H9 (cell line): ENCODE results near the gene BBC3. TPM values are rescaled to one million over a fixed set of nuclear protein-coding genes. Genes with fewer than 3 reads are reported as not detected.

Experiments
- DNase-seq: peaks from one replicate; pipeline ENCODE4 v3.0.0-alpha.2; 2017
- H2AFZ ChIP-seq: one replicate; pipeline ENCODE4 v1.6.1; 2013; ENCODE audit warnings: mild to moderate bottlenecking, low read length, control low read depth, moderate library complexity
- H2AK5ac ChIP-seq: 2 replicates; pipeline ENCODE4 v1.6.1; 2013; ENCODE audit warnings: low read length, control low read depth, mixed read lengths; ENCODE audit not compliant: insufficient read length
- H2BK120ac ChIP-seq: one replicate; pipeline ENCODE4 v1.6.1; 2013; ENCODE audit warnings: low read depth, mild to moderate bottlenecking, low read length, control low read depth, inconsistent platforms; ENCODE audit not compliant: poor library complexity, severe bottlenecking
- H2BK12ac ChIP-seq: 2 replicates; pipeline ENCODE4 v1.6.1; 2013; ENCODE audit warnings: low read length, control low read depth, mixed read lengths, low read depth; ENCODE audit not compliant: insufficient read length
- H2BK15ac ChIP-seq: 2 replicates; pipeline ENCODE4 v1.6.1; 2013; ENCODE audit warnings: low read depth, low read length, control low read depth
- H2BK20ac ChIP-seq: one replicate; pipeline ENCODE4 v1.6.1; 2013; ENCODE audit warnings: low read depth, mild to moderate bottlenecking, low read length, control low read depth, inconsistent platforms; ENCODE audit not compliant: poor library complexity, severe bottlenecking
- H2BK5ac ChIP-seq: 2 replicates; pipeline ENCODE4 v1.6.1; 2013; ENCODE audit warnings: low read length, control low read depth, mixed read lengths; ENCODE audit not compliant: insufficient read length
- H3K14ac ChIP-seq: 2 replicates; pipeline ENCODE4 v1.6.1; 2013; ENCODE audit warnings: low read length, control low read depth; ENCODE audit not compliant: insufficient read depth
- H3K18ac ChIP-seq: 2 replicates; pipeline ENCODE4 v1.6.1; 2013; ENCODE audit warnings: low read depth, mild to moderate bottlenecking, mixed read lengths, low read length, control low read depth; ENCODE audit not compliant: insufficient read length
- H3K23ac ChIP-seq: 2 replicates; pipeline ENCODE4 v1.6.1; 2013; ENCODE audit warnings: low read length, control low read depth, mixed read lengths, low read depth; ENCODE audit not compliant: insufficient read length
- H3K23me2 ChIP-seq: 2 replicates; pipeline ENCODE4 v1.6.1; 2013; ENCODE audit warnings: low read depth, mild to moderate bottlenecking, mixed read lengths, low read length, control low read depth; ENCODE audit not compliant: insufficient read length, poor library complexity, severe bottlenecking
- H3K27ac ChIP-seq: 2 replicates; pipeline ENCODE4 v1.5.1; 2013; ENCODE audit warnings: low read length, control low read depth, mixed read lengths, low read depth; ENCODE audit not compliant: insufficient read length
- H3K27me3 ChIP-seq: 2 replicates; pipeline ENCODE4 v1.6.1; 2013; ENCODE audit warnings: low read length, control low read depth, inconsistent platforms; ENCODE audit not compliant: insufficient read depth
- H3K4ac ChIP-seq: 2 replicates; pipeline ENCODE4 v1.6.1; 2013; ENCODE audit warnings: low read depth, mild to moderate bottlenecking, control low read depth, inconsistent platforms, low read length, moderate library complexity
- H3K4me1 ChIP-seq: 2 replicates; pipeline ENCODE4 v1.6.1; 2013; ENCODE audit warnings: low read length, control low read depth, inconsistent platforms; ENCODE audit not compliant: insufficient read depth
- H3K4me2 ChIP-seq: 2 replicates; pipeline ENCODE4 v1.6.1; 2013; ENCODE audit warnings: low read length, control low read depth, mixed read lengths; ENCODE audit not compliant: insufficient read length, insufficient read depth
- H3K56ac ChIP-seq: 2 replicates; pipeline ENCODE4 v1.6.1; 2013; ENCODE audit warnings: low read depth, mild to moderate bottlenecking, mixed read lengths, low read length, control low read depth; ENCODE audit not compliant: insufficient read length
- H3K79me1 ChIP-seq: 2 replicates; pipeline ENCODE4 v1.6.1; 2013; ENCODE audit warnings: low read depth, mild to moderate bottlenecking, moderate library complexity, low read length, control low read depth, inconsistent platforms; ENCODE audit not compliant: insufficient read depth, poor library complexity, severe bottlenecking
- H3K79me2 ChIP-seq: 2 replicates; pipeline ENCODE4 v1.6.1; 2013; ENCODE audit warnings: low read length, control low read depth, inconsistent platforms; ENCODE audit not compliant: insufficient read depth
- H3K9ac ChIP-seq: 2 replicates; pipeline ENCODE4 v1.6.1; 2013; ENCODE audit warnings: low read length, control low read depth, mixed read lengths; ENCODE audit not compliant: insufficient read length; ENCODE audit errors: extremely low read depth
- H3K9me3 ChIP-seq: one replicate; pipeline ENCODE4 v1.6.1; 2013; ENCODE audit warnings: low read depth, low read length, inconsistent platforms; ENCODE audit not compliant: control insufficient read depth
- H3T11ph ChIP-seq: one replicate; pipeline ENCODE4 v1.6.1; 2013; ENCODE audit warnings: mild to moderate bottlenecking, low read length, control low read depth, inconsistent platforms
- H4K20me1 ChIP-seq: one replicate; pipeline ENCODE4 v1.6.1; 2013; ENCODE audit not compliant: control insufficient read depth, insufficient read length, insufficient read depth
- H4K5ac ChIP-seq: 2 replicates; pipeline ENCODE4 v1.6.1; 2013; ENCODE audit warnings: low read depth, mild to moderate bottlenecking, mixed read lengths, low read length, control low read depth; ENCODE audit not compliant: insufficient read length
- H4K8ac ChIP-seq: replicated peaks from 2 replicates; pipeline ENCODE4 v1.6.1; 2013; ENCODE audit warnings: low read length, control low read depth, mixed read lengths, low read depth; ENCODE audit not compliant: insufficient read length
- H4K91ac ChIP-seq: 2 replicates; pipeline ENCODE4 v1.6.1; 2013; ENCODE audit warnings: low read depth, mild to moderate bottlenecking, moderate library complexity, mixed read lengths, low read length, control low read depth; ENCODE audit not compliant: insufficient read length
- H3K27ac Mint-ChIP-seq, 3 experiments: 2 replicates in 2 of 3; 3 replicates in 1 of 3; pipeline ENCODE4 v1.8.0; 2020 to 2021; ENCODE audit warnings: mixed read lengths in 3 of 3, mild to moderate bottlenecking in 1 of 3, moderate library complexity in 1 of 3
- H3K27me3 Mint-ChIP-seq: 2 replicates; pipeline ENCODE4 v1.8.0; 2021; ENCODE audit warnings: low read depth, mild to moderate bottlenecking, moderate library complexity, mixed read lengths
- H3K36me3 Mint-ChIP-seq, 3 experiments: 2 replicates in 2 of 3; 3 replicates in 1 of 3; pipeline ENCODE4 v1.8.0; 2020 to 2021; ENCODE audit warnings: low read depth in 3 of 3, mixed read lengths in 3 of 3; ENCODE audit not compliant: insufficient read depth in 1 of 3
- H3K4me1 Mint-ChIP-seq, 2 experiments: 2 replicates each; pipeline ENCODE4 v1.8.0; 2020; ENCODE audit warnings: mixed read lengths in 2 of 2
- H3K4me3 Mint-ChIP-seq, 2 experiments: 2 replicates in 1 of 2; 3 replicates in 1 of 2; pipeline ENCODE4 v1.8.0; 2020 to 2021; ENCODE audit warnings: mild to moderate bottlenecking in 2 of 2, mixed read lengths in 2 of 2, moderate library complexity in 1 of 2
- H3K9me3 Mint-ChIP-seq, 2 experiments: 2 replicates in 1 of 2; 3 replicates in 1 of 2; pipeline ENCODE4 v1.8.0; 2020; ENCODE audit warnings: mild to moderate bottlenecking in 2 of 2, mixed read lengths in 2 of 2, moderate library complexity in 1 of 2
- WGBS: extraction: QIAGEN DNeasy Blood & Tissue Kit; methylation state at CpG from one replicate; pipeline ENCODE4 v1.1.7; 2013; ENCODE audit warnings: missing lambda C conversion rate, low lambda C conversion rate, mixed read lengths; ENCODE audit not compliant: insufficient read length; ENCODE audit errors: extremely low coverage; 5-methylcytosine and 5-hydroxymethylcytosine counted together
- microRNA-seq: library from miRNA; unstranded; fragments of <30 nt; microRNA quantifications from one replicate; pipeline ENCODE4, GENCODE V29; 2020; ENCODE audit warnings: borderline microRNAs expressed
- total RNA-seq: library from RNA; stranded (reverse); gene quantifications from 2 replicates; pipeline ENCODE4 v1.2.1, GENCODE V29; 2021
- TF ChIP-seq, protein P1 (sequence below): fragments of 200-600 bp; sonication (generic); conservative IDR thresholded peaks from 3 replicates; pipeline ENCODE4 v1.8.0; 2021; ENCODE audit warnings: antibody characterized with exemption, mild to moderate bottlenecking

BBC3 gene
- total RNA-seq, 1 experiment from 2014 or later: 23.2 TPM

DNA sequence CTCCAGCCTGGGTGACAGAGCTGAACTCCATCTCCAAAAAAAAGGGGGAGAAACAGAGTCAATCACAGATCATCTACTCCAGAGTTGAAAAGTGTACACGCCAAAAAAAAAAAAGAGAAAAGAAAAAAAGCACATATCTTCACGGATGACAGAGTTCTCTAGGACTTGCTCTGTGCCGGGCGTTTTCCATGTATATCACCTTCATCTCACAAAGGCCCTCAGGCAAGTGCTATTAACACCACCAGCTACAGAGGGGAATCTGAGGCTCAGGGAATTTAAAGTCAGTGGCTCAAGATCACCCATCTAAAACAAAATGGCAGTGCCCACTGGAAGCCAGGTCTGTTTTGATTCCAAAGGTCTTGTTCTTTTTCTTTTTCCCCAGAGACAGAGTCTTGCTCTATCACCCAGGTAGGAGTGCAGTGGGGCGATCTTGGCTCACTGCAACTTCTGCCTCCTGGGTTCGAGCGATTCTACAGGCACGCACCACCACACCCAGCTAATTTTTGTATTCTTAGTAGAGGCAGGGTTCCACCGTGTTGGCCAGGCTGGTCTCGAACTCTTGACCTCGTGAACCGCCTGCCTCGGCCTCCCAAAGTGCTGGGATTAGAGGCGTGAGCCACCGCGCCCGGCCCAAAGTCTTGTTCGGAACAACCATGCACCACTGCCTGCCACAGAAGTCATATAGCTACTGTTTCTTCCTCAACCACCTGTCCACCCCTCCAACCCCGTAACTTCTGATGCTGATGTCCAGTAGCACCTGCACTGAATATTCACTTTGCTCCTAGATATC is 58.1 kb downstream of the BBC3 start:
- no peak overlapping the region for H2BK5ac ChIP-seq
- H3K27ac ChIP-seq: no peak overlapping the region
- Mint-ChIP-seq H3K36me3 (peaks cover 36 to 83% (median 77%) of the 10 kb centered on the region in 3 experiments; a peak in 6 of 7 replicates), H3K4me3 (no peak overlapping the region; a peak in 1 of 5 replicates), H3K27ac (peak overlapping the region in 2 of 3 experiments; percentile 72 to 88; a peak in 5 of 7 replicates), H3K4me1 (peaks cover 3 to 8% of the 10 kb centered on the region in 2 experiments; a peak in 1 of 4 replicates), H3K9me3 (no peaks in the 10 kb centered on the region), H3K27me3 (no peaks in the 10 kb centered on the region)
- TF ChIP-seq, protein P1, sequence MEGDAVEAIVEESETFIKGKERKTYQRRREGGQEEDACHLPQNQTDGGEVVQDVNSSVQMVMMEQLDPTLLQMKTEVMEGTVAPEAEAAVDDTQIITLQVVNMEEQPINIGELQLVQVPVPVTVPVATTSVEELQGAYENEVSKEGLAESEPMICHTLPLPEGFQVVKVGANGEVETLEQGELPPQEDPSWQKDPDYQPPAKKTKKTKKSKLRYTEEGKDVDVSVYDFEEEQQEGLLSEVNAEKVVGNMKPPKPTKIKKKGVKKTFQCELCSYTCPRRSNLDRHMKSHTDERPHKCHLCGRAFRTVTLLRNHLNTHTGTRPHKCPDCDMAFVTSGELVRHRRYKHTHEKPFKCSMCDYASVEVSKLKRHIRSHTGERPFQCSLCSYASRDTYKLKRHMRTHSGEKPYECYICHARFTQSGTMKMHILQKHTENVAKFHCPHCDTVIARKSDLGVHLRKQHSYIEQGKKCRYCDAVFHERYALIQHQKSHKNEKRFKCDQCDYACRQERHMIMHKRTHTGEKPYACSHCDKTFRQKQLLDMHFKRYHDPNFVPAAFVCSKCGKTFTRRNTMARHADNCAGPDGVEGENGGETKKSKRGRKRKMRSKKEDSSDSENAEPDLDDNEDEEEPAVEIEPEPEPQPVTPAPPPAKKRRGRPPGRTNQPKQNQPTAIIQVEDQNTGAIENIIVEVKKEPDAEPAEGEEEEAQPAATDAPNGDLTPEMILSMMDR: no peak
- no peak overlapping the region for H2AK5ac ChIP-seq
- H3K23me2 ChIP-seq: no peaks in the 10 kb centered on the region
- H3K4ac ChIP-seq: no peak overlapping the region
- no peak overlapping the region for H3K14ac ChIP-seq
- no CpG with 5 or more reads among the region's 19 CpGs for WGBS
- no peak overlapping the region for H4K91ac ChIP-seq
- DNase-seq: no peak
- no peak overlapping the region for H2BK20ac ChIP-seq
- H3K56ac ChIP-seq: no peak overlapping the region
- H3K9me3 ChIP-seq: no peaks in the 10 kb centered on the region
- no peak overlapping the region for H3T11ph ChIP-seq
- no peak overlapping the region for H2AFZ ChIP-seq
- no peak overlapping the region for H4K8ac ChIP-seq
- no peak overlapping the region for H2BK15ac ChIP-seq
- H3K23ac ChIP-seq: no peak overlapping the region
- H3K79me1 ChIP-seq: peaks cover 3% of the 10 kb centered on the region
- H3K9ac ChIP-seq: no peak overlapping the region
- H2BK120ac ChIP-seq: no peak overlapping the region
- H3K4me2 ChIP-seq: no peak overlapping the region
- H2BK12ac ChIP-seq: no peak overlapping the region
- no peak overlapping the region for H3K18ac ChIP-seq
- no peaks in the 10 kb centered on the region for H3K4me1 ChIP-seq
- H4K20me1 ChIP-seq: no peaks in the 10 kb centered on the region
- H4K5ac ChIP-seq: no peak overlapping the region
- no peaks in the 10 kb centered on the region for H3K27me3 ChIP-seq
- 0 out of 2 replicates have a peak, but pooled peaks cover 2% of the 10 kb centered on the region for H3K79me2 ChIP-seq

Small RNA genes lying within 50 kb of the gene (microRNA-seq; reads per million reads assigned to microRNA genes)
- gene MIR3190: not detected
- not detected for gene MIR3191

Other genes with a start within 250 kb of the BBC3 start
- gene NPAS1, start 211.4 kb downstream of the BBC3 start, total RNA-seq: 17.8 and 20.0 TPM in 2 replicates
- 65.1 and 66.9 TPM in 2 replicates for gene TMEM160, start 182.6 kb downstream of the BBC3 start, total RNA-seq
- gene ZC3H4, start 117.4 kb downstream of the BBC3 start, total RNA-seq: 105 and 109 TPM in 2 replicates
- gene SAE1, start 100.4 kb downstream of the BBC3 start, total RNA-seq: 232 and 234 TPM in 2 replicates
- 34.4 and 36.9 TPM in 2 replicates for gene CCDC9, start 25.3 kb upstream of the BBC3 start, total RNA-seq
- gene INAFM1, start 43.7 kb upstream of the BBC3 start, total RNA-seq: 8.5 and 9.2 TPM in 2 replicates
- 1.8 TPM in 2 replicates for gene C5AR1, start 78.7 kb upstream of the BBC3 start, total RNA-seq
- gene C5AR2, start 101.0 kb upstream of the BBC3 start, total RNA-seq: not detected in 2 replicates
- gene DHX34, start 118.1 kb upstream of the BBC3 start, total RNA-seq: 38.2 and 38.3 TPM in 2 replicates
- 43.8 and 44.0 TPM in 2 replicates for gene MEIS3, start 188.3 kb upstream of the BBC3 start, total RNA-seq
- gene SLC8A2, start 240.7 kb upstream of the BBC3 start, total RNA-seq: 10.7 and 11.3 TPM in 2 replicates